ENCODE results near the gene PRR15L. TPM values are rescaled to one million over a fixed set of nuclear protein-coding genes. Genes with fewer than 3 reads are reported as not detected.
A peak's percentile ranks its signal among the peaks of the same experiment; 100 is the strongest.

The PRR15L gene, protein sequence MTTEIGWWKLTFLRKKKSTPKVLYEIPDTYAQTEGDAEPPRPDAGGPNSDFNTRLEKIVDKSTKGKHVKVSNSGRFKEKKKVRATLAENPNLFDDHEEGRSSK
- 0.14 TPM for total RNA-seq
- long read RNA-seq: 0 reads

DNA sequence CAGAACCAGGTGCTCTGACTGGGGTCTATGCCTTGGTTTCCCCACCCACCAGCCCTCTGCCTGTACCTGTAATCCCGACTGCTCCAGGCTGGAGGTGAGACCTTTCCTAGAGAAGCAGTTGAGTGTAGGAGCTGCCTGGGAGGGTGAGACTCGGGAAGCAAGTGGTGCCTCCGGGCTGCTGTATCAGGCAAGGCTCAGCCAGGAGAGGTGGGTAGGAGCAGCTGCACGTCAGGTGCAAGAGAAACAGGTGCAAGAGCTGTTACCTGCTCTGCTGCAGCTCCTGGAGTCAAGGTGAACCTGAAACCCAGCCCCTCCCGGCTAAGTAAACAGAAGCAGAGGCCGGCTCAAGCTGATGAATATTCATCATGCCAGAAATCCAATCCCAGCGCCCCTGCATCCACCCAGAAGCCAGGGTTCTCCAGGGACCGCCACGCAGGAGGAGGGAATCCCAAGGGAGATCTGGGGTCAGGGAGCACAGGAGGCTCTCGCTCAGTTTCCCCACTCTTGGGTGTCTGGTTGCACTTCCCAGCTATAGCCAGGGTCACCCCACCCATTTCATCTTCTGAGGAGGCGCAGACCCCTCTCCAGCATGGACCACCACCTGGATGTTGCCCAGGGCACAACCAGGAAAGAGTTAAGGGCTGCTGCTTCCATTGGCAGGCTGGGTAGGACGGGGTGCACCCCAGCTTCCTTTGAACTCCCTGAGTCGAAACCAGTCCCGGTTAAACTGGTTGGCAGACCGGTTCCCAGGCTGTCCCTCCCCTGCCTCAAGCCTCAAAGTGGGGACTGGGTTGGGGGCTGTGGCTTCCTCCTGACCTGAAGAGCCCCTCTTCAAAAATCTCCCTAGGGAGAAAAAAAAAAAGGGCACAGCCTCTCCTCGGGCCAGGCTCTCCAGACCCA, at the start of gene PRR15L:
Gene PRR15L, minus strand, starts transcription at position 293 of the 900 bp plus-strand sequence. CDS start 4,649 bp downstream, outside the sequence.
- TF ChIP-seq, protein P1, sequence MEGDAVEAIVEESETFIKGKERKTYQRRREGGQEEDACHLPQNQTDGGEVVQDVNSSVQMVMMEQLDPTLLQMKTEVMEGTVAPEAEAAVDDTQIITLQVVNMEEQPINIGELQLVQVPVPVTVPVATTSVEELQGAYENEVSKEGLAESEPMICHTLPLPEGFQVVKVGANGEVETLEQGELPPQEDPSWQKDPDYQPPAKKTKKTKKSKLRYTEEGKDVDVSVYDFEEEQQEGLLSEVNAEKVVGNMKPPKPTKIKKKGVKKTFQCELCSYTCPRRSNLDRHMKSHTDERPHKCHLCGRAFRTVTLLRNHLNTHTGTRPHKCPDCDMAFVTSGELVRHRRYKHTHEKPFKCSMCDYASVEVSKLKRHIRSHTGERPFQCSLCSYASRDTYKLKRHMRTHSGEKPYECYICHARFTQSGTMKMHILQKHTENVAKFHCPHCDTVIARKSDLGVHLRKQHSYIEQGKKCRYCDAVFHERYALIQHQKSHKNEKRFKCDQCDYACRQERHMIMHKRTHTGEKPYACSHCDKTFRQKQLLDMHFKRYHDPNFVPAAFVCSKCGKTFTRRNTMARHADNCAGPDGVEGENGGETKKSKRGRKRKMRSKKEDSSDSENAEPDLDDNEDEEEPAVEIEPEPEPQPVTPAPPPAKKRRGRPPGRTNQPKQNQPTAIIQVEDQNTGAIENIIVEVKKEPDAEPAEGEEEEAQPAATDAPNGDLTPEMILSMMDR (IDR thresholded peaks at IDR 0.05; ENCODE audit: borderline replicate concordance): no peak
- no peaks in the 10 kb centered on the region for H3K36me3 ChIP-seq
- intact Hi-C loops (cut with micrococcal nuclease): loop anchor here (10.0 kb wide), 1 partner anchor 73 kb away; no protein-coding TSS in a partner anchor
- no peaks in the 10 kb centered on the region for H3K9me3 ChIP-seq (replicated peaks)
- no peak within 1 kb of the TSS for H3K27ac ChIP-seq (replicated peaks)
- H3K4me3 ChIP-seq: no peak within 1 kb of the TSS
- no peak for DNase-seq
- H3K27me3 ChIP-seq (ENCODE audit: low read depth): no peaks in the 10 kb centered on the region
- no peaks in the 10 kb centered on the region for H3K4me1 ChIP-seq

DNA sequence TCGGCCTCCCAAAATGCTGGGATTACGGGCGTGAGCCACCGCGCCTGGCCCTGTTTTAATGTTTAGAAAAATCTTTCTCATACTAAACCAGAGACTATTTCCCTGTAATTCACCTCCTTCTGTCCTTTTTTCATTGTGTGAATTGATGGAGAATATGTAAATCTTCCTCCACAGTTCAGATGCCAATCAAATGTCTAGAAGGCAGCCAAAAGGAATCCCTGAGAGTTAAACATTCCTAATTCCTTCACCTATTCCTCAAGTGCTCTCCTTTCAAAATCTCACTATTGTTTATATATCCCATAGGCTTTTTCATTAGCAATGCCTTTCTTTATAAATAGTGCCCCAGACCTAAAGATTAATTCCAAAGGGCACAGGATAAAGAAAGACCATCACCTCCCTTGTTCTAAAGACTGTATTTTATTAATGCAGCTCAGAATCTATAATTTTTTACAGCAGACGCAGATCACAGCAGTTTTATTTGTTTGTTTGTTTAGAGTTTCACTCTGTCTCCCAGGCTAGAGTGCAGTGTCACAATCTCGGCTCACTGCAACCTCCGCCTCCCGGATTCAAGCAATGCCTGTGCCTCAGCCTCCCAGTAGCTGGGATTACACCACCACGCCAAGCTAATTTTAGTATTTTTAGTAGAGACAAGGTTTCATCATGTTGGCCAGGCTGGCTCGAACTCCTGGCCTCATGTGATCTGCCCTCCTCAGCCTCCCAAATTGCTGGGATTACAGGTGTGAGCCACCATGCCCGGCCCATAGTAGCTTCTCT, 49.4 kb upstream of the PRR15L start:
- H3K27ac ChIP-seq (replicated peaks): no peak overlapping the region

DNA sequence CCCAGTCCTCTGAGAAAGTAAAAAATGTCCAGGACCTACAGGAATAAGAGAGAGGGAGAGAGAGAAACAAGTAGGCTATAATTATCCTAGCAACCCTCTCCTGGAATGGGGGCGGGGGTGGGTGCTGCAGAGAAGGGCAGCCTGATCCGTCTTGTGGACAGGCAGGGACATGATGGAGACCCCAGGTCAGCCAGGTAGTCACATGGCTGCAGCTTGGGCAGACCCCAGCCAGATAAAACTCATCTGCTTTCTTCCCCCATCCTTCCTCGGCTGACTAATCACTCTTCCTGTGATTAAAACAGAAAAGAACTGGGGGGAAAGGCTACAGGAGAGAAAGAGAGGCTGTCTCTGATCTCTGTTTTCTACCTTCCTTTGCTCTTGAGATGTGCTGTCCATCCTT, 47.3 kb upstream of the PRR15L start:
- Histone ChIP-seq H3K36me3 (no peaks in the 10 kb centered on the region), H3K9me3 (replicated peaks) (no peaks in the 10 kb centered on the region), H3K4me3 (no peak overlapping the region), H3K27me3 (ENCODE audit: low read depth) (peaks cover 23% of the 10 kb centered on the region), H3K4me1 (peaks cover 13% of the 10 kb centered on the region), H3K27ac (replicated peaks) (no peak overlapping the region)
- DNase-seq: no peak
- intact Hi-C loops (cut with micrococcal nuclease): no loop called here
- TF ChIP-seq, protein P1 (IDR thresholded peaks at IDR 0.05; ENCODE audit: borderline replicate concordance): no peak

More for the DNA sequence above, 49.4 kb upstream of the PRR15L start:
- H3K4me3 ChIP-seq: no peak overlapping the region
- H3K36me3 ChIP-seq: no peaks in the 10 kb centered on the region
- no peaks in the 10 kb centered on the region for H3K9me3 ChIP-seq (replicated peaks)
- H3K27me3 ChIP-seq (ENCODE audit: low read depth): peaks cover 44% of the 10 kb centered on the region
- DNase-seq: no peak
- TF ChIP-seq, protein P1 (IDR thresholded peaks at IDR 0.05; ENCODE audit: borderline replicate concordance): no peak
- intact Hi-C loops (cut with micrococcal nuclease): no loop called here
- peaks cover 19% of the 10 kb centered on the region for H3K4me1 ChIP-seq

DNA sequence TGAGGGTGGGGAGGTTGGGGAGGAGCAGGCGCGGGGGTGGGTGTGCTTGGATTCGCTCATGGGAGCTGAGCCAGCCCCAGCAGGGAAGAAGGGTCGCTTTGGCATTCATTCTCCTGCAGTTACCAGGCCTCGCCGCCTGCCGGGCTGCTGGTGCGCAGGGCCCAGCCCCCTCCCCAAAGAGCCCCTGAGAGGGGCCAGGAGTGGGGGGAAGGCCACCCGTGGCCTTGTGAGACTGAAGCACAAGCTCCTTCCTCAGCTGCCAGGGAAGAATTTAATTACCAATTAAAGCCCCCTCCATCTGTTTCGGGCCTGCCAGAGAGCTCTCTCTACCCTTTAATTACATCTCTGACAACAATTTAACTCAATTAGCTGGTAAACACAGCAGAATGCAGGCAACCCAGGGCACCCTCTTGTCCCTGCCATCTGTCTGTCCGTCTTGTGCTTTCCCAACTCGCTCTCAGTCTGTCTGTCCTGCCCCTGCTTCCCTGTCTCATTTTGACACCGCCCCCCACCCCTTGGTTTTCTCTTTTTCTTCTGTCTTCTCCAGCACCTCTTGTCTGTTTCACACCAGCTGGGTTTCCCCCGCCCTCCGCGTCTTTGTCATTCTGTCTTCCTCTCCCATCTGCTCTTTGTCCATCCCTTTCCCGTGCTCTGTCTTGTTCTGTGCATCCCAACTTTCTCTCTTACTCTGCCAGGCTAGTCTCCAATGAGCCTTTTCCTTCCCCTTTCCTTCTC, 45.9 kb upstream of the PRR15L start:
- Histone ChIP-seq H3K4me3 (no peak overlapping the region), H3K36me3 (no peaks in the 10 kb centered on the region), H3K9me3 (replicated peaks) (no peaks in the 10 kb centered on the region), H3K4me1 (peaks cover 13% of the 10 kb centered on the region), H3K27ac (replicated peaks) (no peak overlapping the region), H3K27me3 (ENCODE audit: low read depth) (peaks cover 9% of the 10 kb centered on the region)
- DNase-seq: no peak
- intact Hi-C loops (cut with micrococcal nuclease): no loop called here
- TF ChIP-seq, protein P1 (IDR thresholded peaks at IDR 0.05; ENCODE audit: borderline replicate concordance): no peak

DNA sequence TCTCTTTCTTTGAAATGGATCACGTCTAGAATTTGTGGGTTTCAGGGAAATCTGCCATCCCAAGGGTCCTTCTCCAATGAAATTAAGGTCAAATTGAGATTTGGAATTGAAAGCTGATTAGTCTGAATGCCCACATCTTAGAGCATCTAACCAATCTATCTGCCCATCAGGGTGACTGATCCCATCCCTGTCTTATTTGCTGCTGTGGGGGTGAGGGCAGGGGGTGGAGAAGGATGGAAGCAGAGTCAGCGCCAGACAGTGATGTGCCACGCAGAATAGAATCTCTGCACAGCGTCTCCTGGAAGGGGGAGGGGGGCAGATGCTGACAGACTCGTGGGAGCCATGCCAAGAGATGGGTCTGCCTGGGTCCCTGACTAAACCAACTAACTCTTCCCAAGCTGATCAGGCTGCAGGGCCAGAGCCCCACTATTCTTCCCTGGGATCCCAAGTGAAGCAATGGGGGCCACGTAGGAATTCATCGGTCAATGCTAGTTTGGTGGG, 45.3 kb upstream of the PRR15L start:
- Histone ChIP-seq H3K9me3 (replicated peaks) (no peaks in the 10 kb centered on the region), H3K27me3 (ENCODE audit: low read depth) (peaks cover 2% of the 10 kb centered on the region), H3K27ac (replicated peaks) (peak overlapping the region; percentile 61), H3K4me1 (peaks cover 13% of the 10 kb centered on the region), H3K4me3 (no peak overlapping the region), H3K36me3 (no peaks in the 10 kb centered on the region)
- intact Hi-C loops (cut with micrococcal nuclease): no loop called here
- no peak for DNase-seq
- TF ChIP-seq, protein P1 (IDR thresholded peaks at IDR 0.05; ENCODE audit: borderline replicate concordance): no peak

Data from left ventricle myocardium inferior (tissue), 1 donor.